MCF 10A (cell line): Measurements from ENCODE around the gene LPP. TPM values are rescaled to one million over a fixed set of nuclear protein-coding genes. Genes with fewer than 3 reads are reported as not detected.

Source experiments
- BruUV-seq: library from RNA; stranded (reverse); fragments of 400-500 nt; replicated peaks from 2 replicates; lab custom pipeline; 2021; lab: Mats Ljungman, UMichigan
- CTCF ChIA-PET: fragments of 300-600 bp; sonication (Branson Sonifier 250); formaldehyde crosslinking; extraction: SDS; loops from one replicate; lab custom pipeline; 2021; ENCODE audit warnings: antibody characterized with exemption, inconsistent platforms; lab: Yijun Ruan, JAX
- POLR2A ChIA-PET: fragments of 300-600, 350-650 bp; sonication (Branson Sonifier 250); formaldehyde crosslinking; extraction: SDS; loops from one replicate; lab custom pipeline; 2020; ENCODE audit warnings: antibody characterized with exemption, inconsistent platforms; lab: Yijun Ruan, JAX
- DNase-seq: peaks from one replicate; pipeline ENCODE4 v3.0.0-alpha.2; 2018; ENCODE audit not compliant: unreplicated experiment
- H3K27ac Mint-ChIP-seq: one replicate; pipeline ENCODE4 v1.8.0; 2022; ENCODE audit warnings: mild to moderate bottlenecking, low read depth, mixed read lengths; ENCODE audit not compliant: unreplicated experiment
- H3K27me3 Mint-ChIP-seq: one replicate; pipeline ENCODE4 v1.8.0; 2022; ENCODE audit warnings: mixed read lengths; ENCODE audit not compliant: insufficient read depth, unreplicated experiment
- H3K36me3 Mint-ChIP-seq: one replicate; pipeline ENCODE4 v1.8.0; 2022; ENCODE audit warnings: mild to moderate bottlenecking, moderate library complexity, mixed read lengths; ENCODE audit not compliant: insufficient read depth, unreplicated experiment
- H3K4me1 Mint-ChIP-seq: one replicate; pipeline ENCODE4 v1.8.0; 2022; ENCODE audit warnings: mixed read lengths; ENCODE audit not compliant: insufficient read depth, unreplicated experiment
- H3K4me3 Mint-ChIP-seq: one replicate; pipeline ENCODE4 v1.8.0; 2022; ENCODE audit warnings: mild to moderate bottlenecking, moderate library complexity, mixed read lengths; ENCODE audit not compliant: unreplicated experiment
- H3K9me3 Mint-ChIP-seq: one replicate; pipeline ENCODE4 v1.8.0; 2022; ENCODE audit warnings: mixed read lengths; ENCODE audit not compliant: unreplicated experiment
- CTCF ChIP-seq: fragments of 200-600 bp; IDR thresholded peaks from one replicate; pipeline ENCODE4 v1.8.0; 2022; ENCODE audit warnings: antibody characterized with exemption, mild to moderate bottlenecking; ENCODE audit not compliant: unreplicated experiment
- intact Hi-C: fragments of 100-400 bp; cut with micrococcal nuclease; formaldehyde crosslinking; loops from 2 replicates; pipeline ENCODE4 v1.14.1; 2022
- total RNA-seq: library from RNA; stranded (reverse); gene quantifications from 2 replicates; pipeline ENCODE4 v1.2.3, GENCODE V29; 2022

The LPP gene
- total RNA-seq, 1 experiment from 2014 or later, result 117 TPM

GRCh38 chr3:188925376-188925775 lies 771.4 kb downstream of the LPP start:
- no peak for DNase-seq
- ChIA-PET POLR2A (no interaction called here), CTCF (no interaction called here)
- no TSS peak for BruUV-seq
- no peaks in the 10 kb centered on the region for H3K9me3 Mint-ChIP-seq
- peaks cover 6% of the 10 kb centered on the region for H3K36me3 Mint-ChIP-seq
- intact Hi-C loops, result no loop called here
- no peak overlapping the region for H3K27ac Mint-ChIP-seq
- H3K4me3 Mint-ChIP-seq, result no peak overlapping the region
- H3K4me1 Mint-ChIP-seq, result peaks cover 6% of the 10 kb centered on the region
- no peak for TF ChIP-seq CTCF
- no peaks in the 10 kb centered on the region for H3K27me3 Mint-ChIP-seq

GRCh38 chr3:188926111-188926510 lies 772.2 kb downstream of the LPP start:
- ChIA-PET POLR2A (no interaction called here), CTCF (no interaction called here)
- no peak for DNase-seq
- no peak for TF ChIP-seq CTCF
- H3K4me1 Mint-ChIP-seq, result peaks cover 6% of the 10 kb centered on the region
- no peaks in the 10 kb centered on the region for H3K9me3 Mint-ChIP-seq
- H3K36me3 Mint-ChIP-seq, result peaks cover 6% of the 10 kb centered on the region
- no TSS peak for BruUV-seq
- no peaks in the 10 kb centered on the region for H3K27me3 Mint-ChIP-seq
- H3K27ac Mint-ChIP-seq, result no peak overlapping the region
- intact Hi-C loops, result no loop called here
- H3K4me3 Mint-ChIP-seq, result no peak overlapping the region

- no peak overlapping the region for H3K4me3 Mint-ChIP-seq
- intact Hi-C loops, result no loop called here
Observed at GRCh38 chr3:188926741-188927511, 773.0 kb downstream of the LPP start.

GRCh38 chr3:188927971-188928370 lies 774.0 kb downstream of the LPP start:
- Mint-ChIP-seq H3K4me3 (no peak overlapping the region), H3K27ac (no peak overlapping the region), H3K9me3 (no peaks in the 10 kb centered on the region), H3K36me3 (peaks cover 6% of the 10 kb centered on the region), H3K4me1 (peaks cover 6% of the 10 kb centered on the region), H3K27me3 (no peaks in the 10 kb centered on the region)
- no TSS peak for BruUV-seq
- DNase-seq, result no peak
- no peak for TF ChIP-seq CTCF
- intact Hi-C loops, result no loop called here
- ChIA-PET POLR2A (no interaction called here), CTCF (interaction anchor here (0.6 to 1.0 kb wide), 3 partner anchors 15 to 1185 kb away, joined by 3 read pairs; no protein-coding TSS in a partner anchor)

More at GRCh38 chr3:188926741-188927511, 773.0 kb downstream of the LPP start:
- DNase-seq, result no peak
- POLR2A ChIA-PET, result interaction anchor here (0.8 kb wide), 1 partner anchor 242 kb away, joined by 5 read pairs; no protein-coding TSS in a partner anchor
- BruUV-seq, result no TSS peak
- Mint-ChIP-seq H3K9me3 (no peaks in the 10 kb centered on the region), H3K36me3 (peaks cover 6% of the 10 kb centered on the region), H3K27ac (no peak overlapping the region), H3K4me1 (peaks cover 6% of the 10 kb centered on the region), H3K27me3 (no peaks in the 10 kb centered on the region)
- TF ChIP-seq CTCF, result no peak
- CTCF ChIA-PET, result interaction anchor here (0.6 to 1.0 kb wide), 3 partner anchors 16 to 1183 kb away, joined by 3 read pairs; no protein-coding TSS in a partner anchor
